ENCODE measurements around the gene ARID1B.

- TF ChIP-seq CTCF (IDR thresholded peaks at IDR 0.05; ENCODE audit: insufficient read depth, low read length, poor library complexity, severe bottlenecking) (no peak), EZH2phosphoT487 (conservative IDR thresholded peaks at IDR 0.05; ENCODE audit: low read length) (no peak)
Measured at GRCh38 chr6:156880913-156881312, 103.7 kb downstream of the ARID1B start.
